ENCODE measurements around the gene SRSF7. TPM values are rescaled to one million over a fixed set of nuclear protein-coding genes. Genes with fewer than 3 reads are reported as not detected.

The SRSF7 gene
- total RNA-seq, 1 donor from 2014 or later: 187 TPM

DNA sequence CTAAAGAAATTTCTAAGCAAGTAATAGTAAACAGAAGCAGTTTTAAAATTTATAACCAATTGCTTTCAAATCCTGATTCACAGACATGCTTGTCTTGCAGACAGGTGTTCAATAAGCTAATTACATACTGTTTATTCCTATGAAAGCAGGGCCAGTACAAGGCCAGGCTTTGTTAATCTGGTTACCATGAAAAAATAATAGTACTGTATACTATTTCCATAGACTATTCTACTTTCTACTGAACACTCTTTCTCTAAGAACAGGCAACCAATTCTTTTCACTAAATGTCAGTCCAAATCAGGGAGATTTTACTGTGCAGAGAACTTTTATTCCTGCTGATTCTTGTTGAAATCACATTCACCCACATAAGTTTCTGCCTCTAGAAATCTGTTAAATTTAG is 2.9 kb upstream of the SRSF7 start:
- TF ChIP-seq, protein P1, sequence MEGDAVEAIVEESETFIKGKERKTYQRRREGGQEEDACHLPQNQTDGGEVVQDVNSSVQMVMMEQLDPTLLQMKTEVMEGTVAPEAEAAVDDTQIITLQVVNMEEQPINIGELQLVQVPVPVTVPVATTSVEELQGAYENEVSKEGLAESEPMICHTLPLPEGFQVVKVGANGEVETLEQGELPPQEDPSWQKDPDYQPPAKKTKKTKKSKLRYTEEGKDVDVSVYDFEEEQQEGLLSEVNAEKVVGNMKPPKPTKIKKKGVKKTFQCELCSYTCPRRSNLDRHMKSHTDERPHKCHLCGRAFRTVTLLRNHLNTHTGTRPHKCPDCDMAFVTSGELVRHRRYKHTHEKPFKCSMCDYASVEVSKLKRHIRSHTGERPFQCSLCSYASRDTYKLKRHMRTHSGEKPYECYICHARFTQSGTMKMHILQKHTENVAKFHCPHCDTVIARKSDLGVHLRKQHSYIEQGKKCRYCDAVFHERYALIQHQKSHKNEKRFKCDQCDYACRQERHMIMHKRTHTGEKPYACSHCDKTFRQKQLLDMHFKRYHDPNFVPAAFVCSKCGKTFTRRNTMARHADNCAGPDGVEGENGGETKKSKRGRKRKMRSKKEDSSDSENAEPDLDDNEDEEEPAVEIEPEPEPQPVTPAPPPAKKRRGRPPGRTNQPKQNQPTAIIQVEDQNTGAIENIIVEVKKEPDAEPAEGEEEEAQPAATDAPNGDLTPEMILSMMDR (IDR thresholded peaks at IDR 0.05; ENCODE audit: unreplicated experiment): no peak
- H3K36me3 Mint-ChIP-seq: peaks cover 3% of the 10 kb centered on the region
- no peaks in the 10 kb centered on the region for H3K9me3 Mint-ChIP-seq
- no peak overlapping the region for H3K27ac Mint-ChIP-seq
- H3K4me1 Mint-ChIP-seq: peaks cover 20% of the 10 kb centered on the region
- H3K4me3 Mint-ChIP-seq: no peak overlapping the region
- DNase-seq (ENCODE audit: low spot score in 2 of 2, unreplicated experiment in 2 of 2): no peak
- H3K27me3 Mint-ChIP-seq (ENCODE audit: low read depth): peaks cover 3% of the 10 kb centered on the region

DNA sequence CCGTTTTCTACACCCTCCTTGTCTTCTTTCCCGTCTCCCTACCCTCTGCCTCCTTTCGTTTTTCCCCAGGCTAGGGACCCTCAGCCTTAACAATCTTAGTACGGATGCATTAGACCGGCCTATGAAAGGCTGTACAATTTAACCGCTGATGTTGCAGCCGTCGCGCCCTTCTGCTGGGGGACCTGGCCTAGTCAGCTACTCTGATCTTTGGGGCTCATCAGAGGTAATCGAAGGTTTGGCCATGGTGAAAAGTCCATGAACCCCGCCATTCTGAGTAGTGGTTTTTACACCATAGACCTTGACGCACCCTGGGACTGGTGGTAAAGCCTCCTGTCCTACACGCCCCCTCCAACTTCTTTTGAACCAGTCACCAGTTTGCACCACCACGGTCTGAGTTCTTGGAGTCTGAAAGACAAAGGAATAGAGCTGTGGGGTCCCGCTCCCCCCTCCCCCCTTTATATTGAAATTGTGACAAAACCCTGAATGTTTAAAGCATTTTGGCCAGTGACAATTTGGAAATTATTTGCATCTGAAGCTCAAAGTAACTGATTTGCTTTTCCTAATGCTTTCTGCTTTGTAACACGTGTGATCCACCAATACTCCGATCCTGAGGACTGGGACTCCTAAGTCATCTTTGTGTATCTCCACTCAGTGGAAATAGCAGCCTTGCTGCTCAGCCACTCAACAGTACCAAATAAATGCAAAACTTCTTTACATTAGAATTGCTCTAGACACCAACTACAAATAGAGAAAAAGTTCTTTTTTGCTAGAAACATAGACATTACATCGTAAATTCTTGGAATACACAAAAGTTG is 642 bp upstream of the SRSF7 start:
- H3K4me1 Mint-ChIP-seq: peaks cover 40% of the 10 kb centered on the region
- DNase-seq (ENCODE audit: low spot score in 2 of 2, unreplicated experiment in 2 of 2): no peak
- H3K4me3 Mint-ChIP-seq: peak overlapping the region; percentile 99
- peak overlapping the region; percentile 100 for H3K27ac Mint-ChIP-seq
- peaks cover 19% of the 10 kb centered on the region for H3K36me3 Mint-ChIP-seq
- no peaks in the 10 kb centered on the region for H3K9me3 Mint-ChIP-seq
- H3K27me3 Mint-ChIP-seq (ENCODE audit: low read depth): peaks cover 3% of the 10 kb centered on the region
- TF ChIP-seq, protein P1 (IDR thresholded peaks at IDR 0.05; ENCODE audit: unreplicated experiment): no peak

DNA sequence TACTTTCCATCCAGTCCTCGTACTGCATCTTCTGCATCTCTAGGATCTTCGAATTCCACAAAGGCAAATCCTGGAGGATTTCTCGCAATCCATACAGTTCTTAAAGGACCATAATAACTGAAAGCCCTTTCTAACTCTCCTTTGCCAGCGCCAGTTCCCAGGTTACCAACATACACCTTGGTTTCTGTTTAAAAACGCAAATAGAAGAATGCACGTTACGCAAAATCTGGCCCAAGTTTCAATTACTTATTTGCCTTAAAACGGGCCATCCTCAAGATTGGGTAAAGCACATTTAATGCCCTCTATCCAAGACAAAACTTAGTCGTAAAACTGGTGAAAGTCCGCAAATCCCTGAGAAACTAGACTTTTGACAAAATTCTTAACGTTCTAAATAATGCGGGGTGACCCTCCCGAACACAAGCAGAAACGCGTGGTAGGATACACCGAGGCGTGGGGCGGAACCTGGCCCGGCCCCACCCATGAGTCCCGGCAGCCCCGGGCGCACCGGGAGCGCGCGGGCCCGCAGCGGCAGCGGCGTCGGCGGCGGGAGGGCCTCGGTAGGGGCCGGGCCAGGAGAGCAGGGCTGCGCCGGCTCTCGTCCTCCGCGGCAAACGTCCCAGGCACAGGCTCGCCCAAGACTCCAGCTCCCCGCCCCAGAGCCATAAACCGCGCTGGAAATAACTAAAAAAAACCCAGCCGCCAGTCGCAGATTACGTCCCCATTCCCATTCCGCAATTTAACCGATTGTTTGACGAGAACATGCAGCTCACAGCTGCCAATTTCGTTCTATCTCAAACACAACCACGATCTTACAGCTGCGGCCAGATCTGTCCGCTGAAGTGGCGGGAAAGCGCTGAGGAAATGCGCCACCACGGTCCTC is 910 bp downstream of the SRSF7 start:
- no peaks in the 10 kb centered on the region for H3K9me3 Mint-ChIP-seq
- H3K36me3 Mint-ChIP-seq: peaks cover 33% of the 10 kb centered on the region
- peak in 1 of 2 experiments; percentile 29 for DNase-seq (ENCODE audit: low spot score in 2 of 2, unreplicated experiment in 2 of 2)
- H3K27me3 Mint-ChIP-seq (ENCODE audit: low read depth): peaks cover 3% of the 10 kb centered on the region
- TF ChIP-seq, protein P1 (IDR thresholded peaks at IDR 0.05; ENCODE audit: unreplicated experiment): no peak
- peaks cover 47% of the 10 kb centered on the region for H3K4me1 Mint-ChIP-seq
- peak overlapping the region; percentile 100 for H3K27ac Mint-ChIP-seq
- peak overlapping the region; percentile 99 for H3K4me3 Mint-ChIP-seq

DNA sequence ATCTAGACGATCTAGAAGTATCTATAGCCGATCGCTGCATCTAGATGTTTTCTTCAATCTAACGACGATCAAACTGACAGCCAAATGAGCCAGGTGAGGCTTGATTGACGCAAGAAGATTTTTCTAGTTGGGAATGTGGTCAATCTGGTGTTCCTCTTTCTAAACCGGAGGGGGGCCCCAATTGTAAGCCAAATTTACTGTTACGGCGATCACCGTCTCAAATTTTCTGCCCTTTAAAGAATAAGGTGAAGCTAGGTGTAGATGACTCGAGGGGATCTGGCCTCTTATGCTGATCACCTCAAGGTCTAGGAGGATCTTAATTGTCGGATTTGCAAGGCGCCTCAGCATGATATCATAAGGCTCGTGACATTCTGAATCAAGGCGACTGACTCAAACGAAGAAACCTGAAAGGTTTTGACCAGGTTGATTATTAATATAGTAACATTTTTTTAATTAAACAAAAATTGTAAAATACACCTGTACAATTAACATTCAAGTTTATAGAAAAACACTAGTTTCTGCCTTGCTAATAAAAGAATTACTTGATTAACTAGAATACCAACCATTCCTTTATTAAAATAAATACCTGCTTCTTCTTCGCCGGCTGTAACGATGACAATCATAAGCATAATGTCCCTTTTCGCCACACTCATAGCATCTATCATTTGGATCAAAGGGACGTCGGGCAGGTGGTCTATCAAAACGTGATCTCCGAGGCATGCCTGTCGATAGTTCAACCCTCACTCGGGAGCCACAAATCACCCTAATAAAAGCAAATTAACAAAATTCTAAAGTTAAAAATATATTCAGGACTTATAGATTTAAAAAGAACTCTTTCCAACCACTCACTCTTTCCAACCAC is 2.0 kb downstream of the SRSF7 start:
- no peak for DNase-seq (ENCODE audit: low spot score in 2 of 2, unreplicated experiment in 2 of 2)
- no peaks in the 10 kb centered on the region for H3K9me3 Mint-ChIP-seq
- H3K27ac Mint-ChIP-seq: peak overlapping the region; percentile 73
- peak overlapping the region; percentile 99 for H3K4me3 Mint-ChIP-seq
- H3K27me3 Mint-ChIP-seq (ENCODE audit: low read depth): peaks cover 3% of the 10 kb centered on the region
- H3K4me1 Mint-ChIP-seq: peaks cover 47% of the 10 kb centered on the region
- TF ChIP-seq, protein P1 (IDR thresholded peaks at IDR 0.05; ENCODE audit: unreplicated experiment): no peak
- peaks cover 42% of the 10 kb centered on the region for H3K36me3 Mint-ChIP-seq

GRCh38 chr2:38748391-38748790 is 2.8 kb downstream of the SRSF7 start:
- H3K4me1 Mint-ChIP-seq: peaks cover 47% of the 10 kb centered on the region
- H3K9me3 Mint-ChIP-seq: no peaks in the 10 kb centered on the region
- TF ChIP-seq, protein P1 (IDR thresholded peaks at IDR 0.05; ENCODE audit: unreplicated experiment): no peak
- H3K27ac Mint-ChIP-seq: peak overlapping the region; percentile 77
- H3K36me3 Mint-ChIP-seq: peaks cover 48% of the 10 kb centered on the region
- peak overlapping the region; percentile 51 for H3K4me3 Mint-ChIP-seq
- peaks cover 3% of the 10 kb centered on the region for H3K27me3 Mint-ChIP-seq (ENCODE audit: low read depth)
- no peak for DNase-seq (ENCODE audit: low spot score in 2 of 2, unreplicated experiment in 2 of 2)

Data from mesothelial cell of epicardium (in vitro differentiated cells).